ENCODE results near the gene SLIT3.

SLIT3 gene

GRCh38 chr5:168612123-168612522, 688.8 kb downstream of the SLIT3 start:
- H4K20me1 ChIP-seq (ENCODE audit: insufficient read depth) = no peaks in the 10 kb centered on the region
- H3K79me2 ChIP-seq (ENCODE audit: insufficient read depth, low read depth) = no peaks in the 10 kb centered on the region
- no peak overlapping the region for H3K4me2 ChIP-seq
- H3K9ac ChIP-seq = no peak overlapping the region
- no peak overlapping the region for H3K27ac ChIP-seq
- peaks cover 5% of the 10 kb centered on the region for H3K4me1 ChIP-seq (ENCODE audit: low read depth, poor library complexity, severe bottlenecking)
- TF ChIP-seq CTCF (conservative IDR thresholded peaks at IDR 0.05; ENCODE audit: low read depth, low read length) = no peak
- H2AFZ ChIP-seq (ENCODE audit: low read depth) = no peak overlapping the region
- H3K27me3 ChIP-seq (ENCODE audit: insufficient read depth, low read depth) = no peaks in the 10 kb centered on the region
- no peak overlapping the region for H3K4me3 ChIP-seq (IDR thresholded peaks at IDR 0.05; ENCODE audit: insufficient read depth, low read depth, low read length)
- no peaks in the 10 kb centered on the region for H3K36me3 ChIP-seq (ENCODE audit: insufficient read depth)
